Ascending aorta (tissue), 2 donors: ENCODE data around the gene RAB4A. TPM values are rescaled to one million over a fixed set of nuclear protein-coding genes. Genes with fewer than 3 reads are reported as not detected.

Source experiments
- DNase-seq, 2 donors: peaks; one replicate each; pipeline ENCODE4 v3.0.0-alpha.2; 2019; ENCODE audit warnings: low spot score in 2 of 2
- H3K27ac ChIP-seq, 2 donors: fragments of 200-600 bp; sonication (generic); one replicate each; pipeline ENCODE4 v1.5.1; 2016 to 2017; ENCODE audit warnings: mild to moderate bottlenecking in 1 of 2
- H3K27me3 ChIP-seq: fragments of 200-600 bp; sonication (generic); one replicate; pipeline ENCODE4 v1.5.1; 2017
- H3K36me3 ChIP-seq, 2 donors: fragments of 200-600 bp; sonication (generic); one replicate each; pipeline ENCODE4 v1.5.1; 2016
- H3K4me1 ChIP-seq, 2 donors: fragments of 200-600 bp; sonication (generic); one replicate each; pipeline ENCODE4 v1.5.1; 2016 to 2017; ENCODE audit warnings: mild to moderate bottlenecking in 1 of 2
- H3K4me3 ChIP-seq, 2 donors: fragments of 200-600 bp; sonication (generic); one replicate each; pipeline ENCODE4 v1.5.1; 2016 to 2017; ENCODE audit warnings: mild to moderate bottlenecking in 1 of 2
- H3K9me3 ChIP-seq, 2 donors: fragments of 200-600 bp; sonication (generic); one replicate each; pipeline ENCODE4 v1.5.1; 2016
- CTCF ChIP-seq, 3 experiments: fragments of 200-600 bp in 2 of 3; fragments of 450-650 bp in 1 of 3; sonication (generic) in 2 of 3; IDR thresholded peaks; one replicate each; pipeline ENCODE4 v1.5.1; 2016 to 2019; ENCODE audit warnings: antibody characterized with exemption in 3 of 3, mild to moderate bottlenecking in 1 of 3, moderate library complexity in 1 of 3
- intact Hi-C: fragments of 100-400 bp; cut with DNase I; formaldehyde crosslinking; loops from one replicate; pipeline ENCODE4 v1.15.1; 2023
- total RNA-seq: library from RNA; depleted of rRNA; stranded (reverse); fragments of >200 nt; gene quantifications from one replicate; pipeline ENCODE4 v1.1.0, GENCODE V29; 2016

The RAB4A gene
- total RNA-seq, 1 donor from 2014 or later: 6.0 TPM

- Histone ChIP-seq H3K4me3 (no peak overlapping the region), H3K27me3 (no peaks in the 10 kb centered on the region), H3K27ac (no peak overlapping the region), H3K36me3 (peaks cover 11 to 47% of the 10 kb centered on the region in 2 donors), H3K4me1 (no peaks in the 10 kb centered on the region), H3K9me3 (no peaks in the 10 kb centered on the region)
- intact Hi-C loops: no loop called here
- DNase-seq: no peak
- TF ChIP-seq CTCF (IDR thresholded peaks at IDR 0.05): no peak
Measured at GRCh38 chr1:229309684-229310083, 38.8 kb downstream of the RAB4A start.

DNA sequence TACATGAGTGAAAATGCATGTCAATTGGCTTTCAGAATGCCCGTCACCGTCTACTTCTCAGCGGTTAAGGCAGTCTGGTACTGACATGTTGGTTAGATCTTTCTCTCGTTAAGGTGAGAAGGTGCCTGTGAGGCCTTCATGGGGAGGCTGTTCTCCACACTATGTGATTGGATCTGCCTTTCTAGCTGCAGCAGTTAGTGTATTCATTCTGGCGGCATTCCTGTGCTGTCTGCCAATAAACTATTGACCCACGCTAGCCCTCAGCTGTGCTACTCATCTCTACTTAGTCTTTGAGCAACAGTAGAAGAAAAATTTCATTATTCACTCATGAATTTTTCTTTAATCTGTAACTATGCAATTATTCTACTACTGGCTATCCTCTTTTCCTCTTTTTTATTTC, 39.9 kb downstream of the RAB4A start:
- DNase-seq: no peak
- no peak for TF ChIP-seq CTCF (IDR thresholded peaks at IDR 0.05)
- intact Hi-C loops: no loop called here
- H3K4me1 ChIP-seq: no peaks in the 10 kb centered on the region
- no peaks in the 10 kb centered on the region for H3K27me3 ChIP-seq
- H3K27ac ChIP-seq: no peak overlapping the region
- no peak overlapping the region for H3K4me3 ChIP-seq
- H3K36me3 ChIP-seq: peaks cover 11 to 44% of the 10 kb centered on the region in 2 donors
- H3K9me3 ChIP-seq: no peaks in the 10 kb centered on the region

- Histone ChIP-seq H3K9me3 (no peaks in the 10 kb centered on the region), H3K27ac (no peak overlapping the region), H3K4me3 (no peak overlapping the region), H3K27me3 (no peaks in the 10 kb centered on the region), H3K36me3 (peaks cover 4 to 22% of the 10 kb centered on the region in 2 donors), H3K4me1 (no peaks in the 10 kb centered on the region)
- no peak for DNase-seq
- no peak for TF ChIP-seq CTCF (IDR thresholded peaks at IDR 0.05)
- intact Hi-C loops: no loop called here
Measured at GRCh38 chr1:229316166-229316565, 45.3 kb downstream of the RAB4A start.

- Histone ChIP-seq H3K27me3 (no peaks in the 10 kb centered on the region), H3K4me1 (no peaks in the 10 kb centered on the region), H3K9me3 (no peaks in the 10 kb centered on the region), H3K36me3 (peaks cover 9 to 20% of the 10 kb centered on the region in 2 donors), H3K27ac (no peak overlapping the region), H3K4me3 (no peak overlapping the region)
- TF ChIP-seq CTCF (IDR thresholded peaks at IDR 0.05): no peak
- intact Hi-C loops: no loop called here
- no peak for DNase-seq
Measured at GRCh38 chr1:229318056-229318455, 47.1 kb downstream of the RAB4A start.

- Histone ChIP-seq H3K4me3 (no peak overlapping the region), H3K36me3 (peaks cover 9 to 15% of the 10 kb centered on the region in 2 donors), H3K27ac (no peak overlapping the region), H3K27me3 (no peaks in the 10 kb centered on the region), H3K4me1 (no peaks in the 10 kb centered on the region), H3K9me3 (no peaks in the 10 kb centered on the region)
- intact Hi-C loops: no loop called here
- DNase-seq: no peak
- no peak for TF ChIP-seq CTCF (IDR thresholded peaks at IDR 0.05)
Measured at GRCh38 chr1:229319487-229319886, 48.6 kb downstream of the RAB4A start.

DNA sequence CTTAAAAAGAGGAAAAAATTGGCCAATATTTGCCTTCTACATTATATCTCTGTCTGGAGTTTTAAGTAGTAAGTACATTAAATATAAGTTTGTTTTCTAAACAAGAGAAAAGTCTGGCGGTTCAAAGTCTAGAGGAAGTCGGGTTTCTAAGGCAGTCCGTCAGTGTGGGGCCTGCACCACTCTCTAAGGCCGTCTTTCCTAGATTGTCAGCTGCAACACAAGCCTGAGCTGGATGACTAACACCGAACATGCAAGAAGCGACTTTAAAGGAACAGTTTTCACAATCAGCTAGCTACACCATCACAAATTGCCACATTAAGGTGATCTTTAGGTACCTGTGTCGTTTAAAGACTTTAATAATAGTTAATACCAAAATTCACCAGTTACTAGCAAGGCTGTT, 52.3 kb downstream of the RAB4A start:
- Histone ChIP-seq H3K4me3 (no peak overlapping the region), H3K4me1 (no peaks in the 10 kb centered on the region), H3K27me3 (no peaks in the 10 kb centered on the region), H3K36me3 (peaks cover 9 to 22% of the 10 kb centered on the region in 2 donors), H3K9me3 (no peaks in the 10 kb centered on the region), H3K27ac (no peak overlapping the region)
- TF ChIP-seq CTCF (IDR thresholded peaks at IDR 0.05): no peak
- intact Hi-C loops: no loop called here
- DNase-seq: no peak
